Stimulated activated effector memory CD8-positive, alpha-beta T cell treated with anti-CD3 and anti-CD28 coated beads, Interleukin-12 subunit alpha, Interleukin-12 subunit beta, amount 100 ng/mL, for 72 hours (primary cell): ENCODE results near the gene SECTM1.

Experiments used
- ATAC-seq: fragments of 150-1000 bp; cut with Tn5 transposase; 2 replicates; pipeline ENCODE4 v1.10.0; 2021
- DNase-seq, 2 donors: peaks; one replicate each; pipeline ENCODE4 v3.0.0; 2021 to 2022; ENCODE audit warnings: low spot score in 2 of 2
- H3K27ac Mint-ChIP-seq: one replicate; pipeline ENCODE4 v1.8.0; 2022; ENCODE audit warnings: mild to moderate bottlenecking, mixed read lengths
- H3K36me3 Mint-ChIP-seq: one replicate; pipeline ENCODE4 v1.8.0; 2022; ENCODE audit warnings: mild to moderate bottlenecking, mixed read lengths
- H3K4me1 Mint-ChIP-seq: one replicate; pipeline ENCODE4 v1.8.0; 2022; ENCODE audit warnings: mixed read lengths
- H3K4me3 Mint-ChIP-seq: one replicate; pipeline ENCODE4 v1.8.0; 2022; ENCODE audit warnings: mild to moderate bottlenecking, mixed read lengths
- H3K9me3 Mint-ChIP-seq: one replicate; pipeline ENCODE4 v1.8.0; 2022; ENCODE audit warnings: mixed read lengths

SECTM1 gene

DNA sequence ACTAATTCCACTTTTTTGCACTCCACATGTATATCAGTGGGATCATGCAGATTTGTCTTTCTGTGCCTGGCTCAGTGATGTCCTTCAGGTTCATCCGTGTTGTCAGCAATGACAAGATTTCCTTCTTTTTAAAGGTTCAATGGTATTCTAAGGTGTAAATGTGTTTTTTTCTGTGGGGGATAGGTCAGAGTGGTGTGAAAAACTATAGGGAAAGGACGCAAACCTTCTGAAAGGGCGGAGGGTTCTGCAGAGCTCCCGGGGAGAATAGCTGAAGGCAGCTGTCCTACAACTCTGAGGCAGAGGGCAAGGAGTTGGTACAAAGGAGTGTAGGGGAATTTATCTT is 38.1 kb downstream of the SECTM1 start:
- Mint-ChIP-seq H3K9me3 (no peaks in the 10 kb centered on the region), H3K36me3 (peaks cover 32% of the 10 kb centered on the region), H3K27ac (no peak overlapping the region), H3K4me3 (no peak overlapping the region), H3K4me1 (peaks cover 69% of the 10 kb centered on the region)
- no peak for ATAC-seq
- no peak for DNase-seq

- Mint-ChIP-seq H3K4me1 (peaks cover 57% of the 10 kb centered on the region), H3K36me3 (peaks cover 24% of the 10 kb centered on the region), H3K27ac (peak overlapping the region; percentile 58), H3K9me3 (no peaks in the 10 kb centered on the region), H3K4me3 (peak overlapping the region; percentile 75)
- DNase-seq (no peak), ATAC-seq (no peak)
These were observed 39.3 kb downstream of the SECTM1 start for GRCh38 chr17:82294064-82294773.

DNA sequence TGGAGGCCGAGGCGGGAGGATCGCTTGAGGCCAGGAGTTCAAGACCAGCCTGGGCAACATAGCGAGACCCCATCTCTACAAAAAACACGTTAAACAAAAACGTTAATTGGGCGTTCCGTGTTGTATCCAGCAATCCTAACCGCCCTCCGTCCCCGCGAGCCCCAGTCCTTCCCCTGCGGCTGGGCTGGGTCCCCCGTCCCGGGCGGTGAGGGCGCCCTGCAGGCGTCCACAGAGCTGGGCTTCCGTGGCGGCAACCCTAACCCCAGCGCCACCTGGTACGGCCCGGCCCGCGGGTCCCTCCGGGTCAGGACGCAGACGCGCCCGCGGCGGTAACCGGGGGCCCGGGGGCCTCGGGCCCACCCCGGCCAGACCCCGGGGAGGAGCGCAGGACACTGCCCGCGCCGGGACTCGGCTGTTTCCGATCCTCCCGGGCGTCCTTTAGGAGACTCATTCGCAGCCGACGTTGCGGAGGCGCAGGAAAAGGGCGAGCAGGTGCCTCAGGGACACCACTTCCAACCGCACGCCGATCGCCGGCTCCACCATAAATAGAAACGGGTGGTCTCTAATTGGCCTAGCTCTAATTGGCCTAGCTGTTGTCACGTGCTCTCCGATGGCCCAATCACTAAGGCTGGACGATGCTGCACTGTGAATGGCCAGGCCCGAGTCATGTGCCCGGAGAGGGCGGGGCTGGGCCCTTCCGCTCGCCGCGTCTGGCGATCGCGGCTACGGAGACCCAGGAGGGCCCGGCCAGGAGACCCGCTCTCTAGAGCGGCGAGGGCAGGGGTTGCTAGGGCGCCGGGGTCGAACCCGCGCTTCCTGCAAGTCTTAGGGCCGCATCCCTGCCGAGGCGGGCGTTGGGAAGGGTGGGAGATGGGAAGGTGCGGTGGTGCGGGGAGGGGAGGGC is 41.1 kb downstream of the SECTM1 start:
- H3K4me1 Mint-ChIP-seq = peaks cover 47% of the 10 kb centered on the region
- ATAC-seq (peak; percentile 95), DNase-seq (peak; percentile 75 to 92)
- peak overlapping the region; percentile 88 for H3K27ac Mint-ChIP-seq
- no peaks in the 10 kb centered on the region for H3K9me3 Mint-ChIP-seq
- H3K4me3 Mint-ChIP-seq = peak overlapping the region; percentile 75
- peaks cover 13% of the 10 kb centered on the region for H3K36me3 Mint-ChIP-seq

- no peak for DNase-seq
- Mint-ChIP-seq H3K36me3 (peaks cover 6% of the 10 kb centered on the region), H3K9me3 (no peaks in the 10 kb centered on the region), H3K4me3 (peak overlapping the region; percentile 75), H3K4me1 (peaks cover 39% of the 10 kb centered on the region), H3K27ac (peak overlapping the region; percentile 88)
- ATAC-seq = no peak
These were observed 41.9 kb downstream of the SECTM1 start for GRCh38 chr17:82291582-82292250.

DNA sequence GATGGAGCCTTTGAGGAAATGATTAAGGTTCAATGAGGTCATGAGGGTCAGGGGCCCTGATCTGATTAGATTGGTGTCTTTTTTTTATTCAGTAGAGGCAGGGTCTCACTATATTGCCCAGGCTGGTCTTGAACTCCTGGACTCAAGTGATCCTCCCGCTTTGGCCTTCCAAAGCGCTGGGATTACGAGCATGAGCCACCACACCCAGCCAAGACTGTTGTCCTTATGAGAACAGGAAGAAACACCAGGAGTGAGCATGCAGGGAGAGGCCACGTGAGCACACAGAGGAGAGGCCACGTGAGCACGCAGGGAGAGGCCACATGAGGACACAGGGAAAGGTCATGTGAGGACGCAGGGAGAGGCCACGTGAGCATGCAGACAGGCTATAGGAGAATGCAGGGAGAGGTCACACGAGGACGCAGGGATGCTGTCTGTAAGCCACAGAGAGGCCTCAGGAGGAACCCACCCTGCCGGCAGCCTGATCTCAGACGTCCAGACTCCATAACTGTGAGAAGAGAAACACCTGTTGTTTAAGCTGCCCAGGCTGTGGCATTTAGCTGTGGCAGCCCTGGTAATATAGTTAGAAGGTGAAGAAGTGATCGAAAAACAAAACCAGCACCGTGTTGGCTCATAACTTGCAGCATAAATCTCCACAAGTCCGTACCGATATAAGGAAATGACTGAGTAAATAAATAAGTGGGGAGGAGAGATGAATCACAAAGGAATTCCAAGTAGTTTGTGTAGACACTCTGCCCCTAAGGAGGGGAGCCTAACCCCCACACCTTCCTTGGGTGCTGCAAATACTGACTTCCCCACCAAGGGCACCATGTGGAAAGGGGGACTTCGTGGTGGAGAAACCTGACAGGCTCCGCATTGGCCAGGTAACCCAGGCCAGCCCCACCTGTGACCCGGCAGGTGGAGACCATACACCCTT is 45.4 kb downstream of the SECTM1 start:
- DNase-seq (no peak), ATAC-seq (no peak)
- peaks cover 10% of the 10 kb centered on the region for H3K36me3 Mint-ChIP-seq
- H3K27ac Mint-ChIP-seq = peak overlapping the region; percentile 17
- H3K4me3 Mint-ChIP-seq = no peak overlapping the region
- H3K4me1 Mint-ChIP-seq = peaks cover 25% of the 10 kb centered on the region
- no peaks in the 10 kb centered on the region for H3K9me3 Mint-ChIP-seq

GRCh38 chr17:82287013-82287867 is 46.3 kb downstream of the SECTM1 start:
- H3K36me3 Mint-ChIP-seq = peaks cover 6% of the 10 kb centered on the region
- DNase-seq (no peak), ATAC-seq (no peak)
- no peaks in the 10 kb centered on the region for H3K9me3 Mint-ChIP-seq
- H3K4me1 Mint-ChIP-seq = peaks cover 33% of the 10 kb centered on the region
- peak overlapping the region; percentile 17 for H3K27ac Mint-ChIP-seq
- H3K4me3 Mint-ChIP-seq = no peak overlapping the region

GRCh38 chr17:82285141-82285540 is 48.4 kb downstream of the SECTM1 start:
- no peak for DNase-seq
- Mint-ChIP-seq H3K36me3 (peaks cover 13% of the 10 kb centered on the region), H3K27ac (no peak overlapping the region), H3K4me1 (peaks cover 40% of the 10 kb centered on the region), H3K4me3 (no peak overlapping the region), H3K9me3 (no peaks in the 10 kb centered on the region)
- ATAC-seq = no peak

GRCh38 chr17:82283208-82283749 is 50.3 kb downstream of the SECTM1 start:
- Mint-ChIP-seq H3K27ac (peak overlapping the region; percentile 76), H3K9me3 (no peaks in the 10 kb centered on the region), H3K36me3 (peaks cover 13% of the 10 kb centered on the region), H3K4me1 (peaks cover 38% of the 10 kb centered on the region), H3K4me3 (peak overlapping the region; percentile 64)
- DNase-seq = peak; percentile 51 to 81
- ATAC-seq = peak; percentile 88

GRCh38 chr17:82282239-82283207 is 51.0 kb downstream of the SECTM1 start:
- Mint-ChIP-seq H3K9me3 (no peaks in the 10 kb centered on the region), H3K36me3 (peaks cover 13% of the 10 kb centered on the region), H3K27ac (peak overlapping the region; percentile 76), H3K4me1 (peaks cover 33% of the 10 kb centered on the region), H3K4me3 (peak overlapping the region; percentile 64)
- ATAC-seq (no peak), DNase-seq (no peak)

GRCh38 chr17:82281502-82282238 is 51.9 kb downstream of the SECTM1 start:
- ATAC-seq (peak; percentile 95), DNase-seq (peak; percentile 56 to 77)
- Mint-ChIP-seq H3K4me3 (peak overlapping the region; percentile 64), H3K27ac (peak overlapping the region; percentile 74), H3K36me3 (peaks cover 13% of the 10 kb centered on the region), H3K9me3 (no peaks in the 10 kb centered on the region), H3K4me1 (peaks cover 33% of the 10 kb centered on the region)

- H3K4me1 Mint-ChIP-seq = peaks cover 33% of the 10 kb centered on the region
- H3K36me3 Mint-ChIP-seq = peaks cover 13% of the 10 kb centered on the region
- H3K27ac Mint-ChIP-seq = peak overlapping the region; percentile 74
- H3K9me3 Mint-ChIP-seq = no peaks in the 10 kb centered on the region
- ATAC-seq = no peak
- DNase-seq = no peak
- peak overlapping the region; percentile 64 for H3K4me3 Mint-ChIP-seq
These were observed 52.5 kb downstream of the SECTM1 start for GRCh38 chr17:82281076-82281475.

DNA sequence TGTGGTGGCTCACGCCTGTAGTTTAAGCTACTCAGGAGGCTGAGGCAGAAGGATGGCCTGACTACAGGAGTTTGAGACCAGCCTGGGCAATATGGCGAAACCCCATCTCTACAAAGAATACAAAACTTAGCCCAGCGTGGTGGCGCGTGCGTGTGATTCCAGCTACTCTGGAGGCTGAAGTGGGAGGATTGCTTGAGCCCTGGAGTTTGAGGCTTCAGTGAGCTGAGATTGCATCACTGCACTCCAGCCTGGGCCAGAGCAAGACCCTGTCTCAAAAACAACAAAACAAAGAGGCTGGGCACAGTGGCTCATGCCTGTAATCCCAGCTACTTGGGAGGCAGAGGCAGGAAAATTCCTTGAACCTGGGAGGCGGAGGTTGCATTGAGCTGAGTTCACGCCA is 53.0 kb downstream of the SECTM1 start:
- ATAC-seq (no peak), DNase-seq (no peak)
- H3K36me3 Mint-ChIP-seq = peaks cover 13% of the 10 kb centered on the region
- H3K4me3 Mint-ChIP-seq = peak overlapping the region; percentile 64
- H3K4me1 Mint-ChIP-seq = peaks cover 33% of the 10 kb centered on the region
- no peak overlapping the region for H3K27ac Mint-ChIP-seq
- H3K9me3 Mint-ChIP-seq = no peaks in the 10 kb centered on the region
